Activated naive CD8-positive, alpha-beta T cell treated with anti-CD3 and anti-CD28 coated beads, Interleukin-2, amount 50 U/mL, for 16 hours (primary cell): ENCODE measurements around the gene IL17RD.

Experiments
- DNase-seq: peaks from one replicate; pipeline ENCODE4 v3.0.0-alpha.2; 2020; ENCODE audit warnings: low read depth, low spot score

The IL17RD gene

GRCh38 chr3:57158813-57159738 is 6.1 kb downstream of the IL17RD start:
- no peak for DNase-seq

GRCh38 chr3:57158325-57158724 is 6.8 kb downstream of the IL17RD start:
- DNase-seq: no peak

- no peak for DNase-seq
Measured at GRCh38 chr3:57157545-57157944, 7.6 kb downstream of the IL17RD start.

- no peak for DNase-seq
Measured at GRCh38 chr3:57155310-57155643, 9.9 kb downstream of the IL17RD start.

- no peak for DNase-seq
Measured at GRCh38 chr3:57154470-57155309, 10.5 kb downstream of the IL17RD start.

GRCh38 chr3:57152151-57153143 is 12.7 kb downstream of the IL17RD start:
- DNase-seq: no peak

- DNase-seq: no peak
Measured at GRCh38 chr3:57151749-57152148, 13.4 kb downstream of the IL17RD start.

GRCh38 chr3:57151021-57151449 is 14.1 kb downstream of the IL17RD start:
- DNase-seq: no peak

- DNase-seq: no peak
Measured at GRCh38 chr3:57150113-57150581, 15.0 kb downstream of the IL17RD start.

- no peak for DNase-seq
Measured at GRCh38 chr3:57147071-57147470, 18.1 kb downstream of the IL17RD start.

GRCh38 chr3:57145852-57146251 is 19.3 kb downstream of the IL17RD start:
- DNase-seq: no peak

GRCh38 chr3:57144952-57145351 is 20.2 kb downstream of the IL17RD start:
- DNase-seq: no peak

- DNase-seq: no peak
Measured at GRCh38 chr3:57143886-57144459, 21.2 kb downstream of the IL17RD start.

GRCh38 chr3:57142411-57142723 is 22.8 kb downstream of the IL17RD start:
- no peak for DNase-seq

- DNase-seq: no peak
Measured at GRCh38 chr3:57141719-57142410, 23.3 kb downstream of the IL17RD start.

GRCh38 chr3:57140894-57141293 is 24.3 kb downstream of the IL17RD start:
- no peak for DNase-seq

GRCh38 chr3:57135964-57136719 is 29.0 kb downstream of the IL17RD start:
- no peak for DNase-seq

- DNase-seq: no peak
Measured at GRCh38 chr3:57133157-57133556, 32.0 kb downstream of the IL17RD start.

GRCh38 chr3:57132674-57133073 is 32.5 kb downstream of the IL17RD start:
- DNase-seq: no peak

- no peak for DNase-seq
Measured at GRCh38 chr3:57131210-57131588, 34.0 kb downstream of the IL17RD start.
